HCT116 (cell line): ENCODE measurements around the gene GNA15. TPM values are rescaled to one million over a fixed set of nuclear protein-coding genes. Genes with fewer than 3 reads are reported as not detected.

Experiments used
- ATAC-seq: fragments of 200-7000 bp; cut with Tn5 transposase; 2 replicates; pipeline ENCODE4 v1.9.1; 2020; ENCODE audit warnings: mild to moderate bottlenecking, moderate library complexity
- BruUV-seq: library from RNA; stranded (reverse); fragments of 400-500 nt; replicated peaks from 2 replicates; lab custom pipeline; 2021; lab: Mats Ljungman, UMichigan
- CTCF ChIA-PET: fragments of 300-600 bp; sonication (Branson Sonifier 250); formaldehyde crosslinking; loops from one replicate; lab custom pipeline; 2021; ENCODE audit warnings: antibody characterized with exemption; lab: Charles Lee
- POLR2A ChIA-PET: fragments of 300-600, 350-600 bp; sonication (Branson Sonifier 250); formaldehyde crosslinking; loops from one replicate; lab custom pipeline; 2021; ENCODE audit warnings: antibody characterized with exemption; lab: Charles Lee
- RAD21 ChIA-PET, 2 experiments: fragments of 300-600 bp; sonication (Branson Sonifier 250); formaldehyde crosslinking; loops; one replicate each; lab custom pipeline; 2023; ENCODE audit warnings: low total read pairs in 2 of 2; ENCODE audit not compliant: uncharacterized antibody in 2 of 2, unreplicated experiment in 2 of 2, low non-redundant PET in 1 of 2; lab: Charles Lee
- DNase-seq: peaks from one replicate; pipeline ENCODE4 v3.0.0-alpha.2; 2010; ENCODE audit warnings: low read depth, low spot score
- H2AFZ ChIP-seq: fragments of 200-600 bp; shearing (Covaris generic), sonication (generic); 2 replicates; pipeline ENCODE4 v1.6.1; 2017; ENCODE audit warnings: low read depth, mixed run types, mixed read lengths, antibody characterized with exemption, low read length; ENCODE audit not compliant: poor library complexity, severe bottlenecking
- H3K27ac ChIP-seq: 2 replicates; pipeline ENCODE4 v1.5.1; 2012; ENCODE audit warnings: low read depth, low read length
- H3K27me3 ChIP-seq: fragments of 200-600 bp; sonication (generic); 2 replicates; pipeline ENCODE4 v1.6.1; 2016; ENCODE audit warnings: mixed run types, low read length, mixed read lengths; ENCODE audit not compliant: insufficient read depth
- H3K36me3 ChIP-seq, 2 experiments: fragments of 200-500 bp in 1 of 2; fragments of 200-600 bp in 1 of 2; sonication (Bioruptor generic) in 1 of 2; sonication (generic) in 1 of 2; 2 replicates each; pipeline versions ENCODE4 v1.5.1 to v1.6.1; 2014 to 2016; ENCODE audit warnings: low read length in 2 of 2, inconsistent platforms in 1 of 2, mixed read lengths in 1 of 2, mixed run types in 1 of 2; ENCODE audit not compliant: insufficient read depth in 2 of 2, control insufficient read depth in 1 of 2
- H3K4me1 ChIP-seq, 2 experiments: fragments of 200-600 bp in 1 of 2; sonication (generic) in 1 of 2; 2 replicates each; pipeline versions ENCODE4 v1.5.1 to v1.6.1; 2012 to 2017; ENCODE audit warnings: low read length in 2 of 2, inconsistent platforms in 1 of 2, mild to moderate bottlenecking in 1 of 2, mixed read lengths in 1 of 2, mixed run types in 1 of 2, moderate library complexity in 1 of 2; ENCODE audit not compliant: insufficient read depth in 2 of 2, control insufficient read depth in 1 of 2
- H3K4me2 ChIP-seq: fragments of 200-600 bp; sonication (generic); 2 replicates; pipeline ENCODE4 v1.6.1; 2017; ENCODE audit warnings: mixed run types, low read length, mixed read lengths
- H3K4me3 ChIP-seq, 2 experiments: fragments of 200-600 bp in 1 of 2; sonication (generic) in 1 of 2; replicated peaks in 1 of 2; 2 replicates each; pipeline ENCODE4 v1.5.1; 2011 to 2016; ENCODE audit warnings: low read length in 2 of 2, control low read depth in 1 of 2, low read depth in 1 of 2, mild to moderate bottlenecking in 1 of 2, mixed read lengths in 1 of 2, mixed run types in 1 of 2
- H3K79me2 ChIP-seq: fragments of 200-600 bp; sonication (generic); 2 replicates; pipeline ENCODE4 v1.6.1; 2017; ENCODE audit warnings: mild to moderate bottlenecking, mixed run types, low read length, moderate library complexity, mixed read lengths; ENCODE audit not compliant: insufficient read depth
- H3K9ac ChIP-seq: fragments of 200-600 bp; sonication (generic); 2 replicates; pipeline ENCODE4 v1.6.1; 2016; ENCODE audit warnings: low read length, mixed read lengths
- H3K9me2 ChIP-seq: fragments of 200-600 bp; sonication (generic), shearing (Covaris generic); 2 replicates; pipeline ENCODE4 v1.6.1; 2017; ENCODE audit warnings: mixed run types, mild to moderate bottlenecking, moderate library complexity; ENCODE audit not compliant: insufficient read depth
- H3K9me3 ChIP-seq, 2 experiments: fragments of 200-500 bp in 1 of 2; fragments of 200-600 bp in 1 of 2; sonication (Bioruptor generic) in 1 of 2; sonication (generic) in 1 of 2; 2 replicates each; pipeline ENCODE4 v1.6.1; 2014 to 2017; ENCODE audit warnings: low read length in 2 of 2, mixed read lengths in 2 of 2, inconsistent platforms in 1 of 2, low read depth in 1 of 2, mild to moderate bottlenecking in 1 of 2, mixed run types in 1 of 2, moderate library complexity in 1 of 2; ENCODE audit not compliant: control insufficient read depth in 1 of 2, insufficient read depth in 1 of 2
- H4K20me1 ChIP-seq: fragments of 200-600 bp; sonication (generic), shearing (Covaris generic); 2 replicates; pipeline ENCODE4 v1.6.1; 2017; ENCODE audit warnings: mixed run types, mild to moderate bottlenecking, moderate library complexity; ENCODE audit not compliant: insufficient read depth
- ATF3 ChIP-seq: IDR thresholded peaks from 2 replicates; pipeline ENCODE4 v1.6.1; 2012
- CBX3 ChIP-seq: IDR thresholded peaks from 2 replicates; pipeline ENCODE4 v1.6.1; 2012; ENCODE audit warnings: low read depth
- CEBPB ChIP-seq: IDR thresholded peaks from 2 replicates; pipeline ENCODE4 v1.6.1; 2012; ENCODE audit warnings: low read depth
- CTCF ChIP-seq, 3 experiments: fragments of 200-600 bp in 1 of 3; sonication (generic) in 1 of 3; IDR thresholded peaks in 2 of 3; conservative IDR thresholded peaks in 1 of 3; 2 replicates each; pipeline ENCODE4 v1.5.1; 2012 to 2017; ENCODE audit warnings: low read depth in 2 of 3, low read length in 2 of 3, antibody characterized with exemption in 1 of 3, borderline replicate concordance in 1 of 3, control low read depth in 1 of 3, mild to moderate bottlenecking in 1 of 3, mixed read lengths in 1 of 3, mixed run types in 1 of 3, moderate library complexity in 1 of 3; ENCODE audit not compliant: insufficient read depth in 1 of 3
- EGR1 ChIP-seq: IDR thresholded peaks from 2 replicates; pipeline ENCODE4 v1.6.1; 2012; ENCODE audit warnings: low read depth
- ELF1 ChIP-seq: IDR thresholded peaks from 2 replicates; pipeline ENCODE4 v1.6.1; 2012; ENCODE audit warnings: low read depth, borderline replicate concordance
- EZH2 ChIP-seq: fragments of 200-600 bp; sonication (generic); IDR thresholded peaks from 2 replicates; pipeline ENCODE4 v1.6.1; 2017; ENCODE audit warnings: antibody characterized with exemption, mixed run types
- FOSL1 ChIP-seq: IDR thresholded peaks from 2 replicates; pipeline ENCODE4 v1.6.1; 2012; ENCODE audit warnings: low read depth
- JUND ChIP-seq: IDR thresholded peaks from 2 replicates; pipeline ENCODE4 v1.6.1; 2012
- RAD21 ChIP-seq: IDR thresholded peaks from 2 replicates; pipeline ENCODE4 v1.6.1; 2012; ENCODE audit warnings: low read depth, mild to moderate bottlenecking
- REST ChIP-seq: IDR thresholded peaks from 2 replicates; pipeline ENCODE4 v1.6.1; 2012; ENCODE audit warnings: low read depth
- SIN3A ChIP-seq: IDR thresholded peaks from 2 replicates; pipeline ENCODE4 v1.6.1; 2012; ENCODE audit warnings: low read depth
- SP1 ChIP-seq: IDR thresholded peaks from 2 replicates; pipeline ENCODE4 v1.6.1; 2012; ENCODE audit warnings: low read depth
- SRF ChIP-seq: IDR thresholded peaks from 2 replicates; pipeline ENCODE4 v1.6.1; 2012; ENCODE audit warnings: low read depth
- TCF7L2 ChIP-seq: IDR thresholded peaks from 2 replicates; pipeline ENCODE4 v1.7.0; 2011; ENCODE audit warnings: borderline replicate concordance, inconsistent platforms; ENCODE audit not compliant: insufficient read depth, insufficient read length; ENCODE audit errors: extremely low read depth
- YY1 ChIP-seq: IDR thresholded peaks from 2 replicates; pipeline ENCODE4 v1.6.1; 2011; ENCODE audit warnings: low read length, low read depth, moderate library complexity, mild to moderate bottlenecking; ENCODE audit not compliant: insufficient replicate concordance; ENCODE audit errors: extremely low read depth
- ZFX ChIP-seq: fragments of 450-650 bp; IDR thresholded peaks from 2 replicates; pipeline ENCODE4 v1.6.1; 2017
- ZNF274 ChIP-seq: fragments of 200-500 bp; sonication (Bioruptor generic); IDR thresholded peaks from 2 replicates; pipeline ENCODE4 v1.6.1; 2014; ENCODE audit warnings: mild to moderate bottlenecking, low read depth, low read length, inconsistent platforms
- intact Hi-C: fragments of 100-400 bp; cut with micrococcal nuclease; formaldehyde crosslinking; loops from 2 replicates; pipeline ENCODE4 v1.10.0; 2022
- total RNA-seq: library from RNA; stranded (reverse); gene quantifications from one replicate; pipeline ENCODE4 v1.2.1, GENCODE V29; 2021; ENCODE audit not compliant: unreplicated experiment
- TF ChIP-seq, protein P1 (sequence below): IDR thresholded peaks from 2 replicates; pipeline ENCODE4 v1.6.1; 2011; ENCODE audit warnings: mild to moderate bottlenecking, low read length, moderate library complexity; ENCODE audit not compliant: insufficient replicate concordance; ENCODE audit errors: extremely low read depth

GNA15 gene
- total RNA-seq, 1 experiment from 2014 or later, result 1.5 TPM

DNA sequence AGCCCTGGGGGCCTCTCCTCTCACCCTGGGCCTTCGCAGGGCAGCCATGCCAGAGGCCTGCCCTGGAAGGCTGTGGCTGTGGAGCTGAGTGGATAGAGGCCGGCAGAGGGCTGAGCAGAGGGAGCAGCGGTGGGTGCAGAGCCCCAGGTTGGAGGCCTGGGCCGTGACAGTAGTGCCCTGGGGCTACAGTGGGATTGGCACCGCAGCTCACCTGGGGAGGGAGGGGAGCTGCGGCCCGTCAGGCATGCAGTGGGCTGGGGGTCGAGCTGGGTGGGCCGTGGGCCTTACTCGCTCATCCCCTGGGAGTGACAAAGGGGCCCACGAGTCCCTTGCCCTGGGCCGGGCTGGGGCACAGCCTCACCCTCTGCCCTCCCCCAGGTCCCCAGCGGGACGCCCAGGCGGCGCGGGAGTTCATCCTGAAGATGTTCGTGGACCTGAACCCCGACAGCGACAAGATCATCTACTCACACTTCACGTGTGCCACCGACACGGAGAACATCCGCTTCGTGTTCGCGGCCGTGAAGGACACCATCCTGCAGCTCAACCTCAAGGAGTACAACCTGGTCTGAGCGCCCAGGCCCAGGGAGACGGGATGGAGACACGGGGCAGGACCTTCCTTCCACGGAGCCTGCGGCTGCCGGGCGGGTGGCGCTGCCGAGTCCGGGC lies 15.1 kb upstream of the GNA15 start (continued):
- TF ChIP-seq, protein P1, sequence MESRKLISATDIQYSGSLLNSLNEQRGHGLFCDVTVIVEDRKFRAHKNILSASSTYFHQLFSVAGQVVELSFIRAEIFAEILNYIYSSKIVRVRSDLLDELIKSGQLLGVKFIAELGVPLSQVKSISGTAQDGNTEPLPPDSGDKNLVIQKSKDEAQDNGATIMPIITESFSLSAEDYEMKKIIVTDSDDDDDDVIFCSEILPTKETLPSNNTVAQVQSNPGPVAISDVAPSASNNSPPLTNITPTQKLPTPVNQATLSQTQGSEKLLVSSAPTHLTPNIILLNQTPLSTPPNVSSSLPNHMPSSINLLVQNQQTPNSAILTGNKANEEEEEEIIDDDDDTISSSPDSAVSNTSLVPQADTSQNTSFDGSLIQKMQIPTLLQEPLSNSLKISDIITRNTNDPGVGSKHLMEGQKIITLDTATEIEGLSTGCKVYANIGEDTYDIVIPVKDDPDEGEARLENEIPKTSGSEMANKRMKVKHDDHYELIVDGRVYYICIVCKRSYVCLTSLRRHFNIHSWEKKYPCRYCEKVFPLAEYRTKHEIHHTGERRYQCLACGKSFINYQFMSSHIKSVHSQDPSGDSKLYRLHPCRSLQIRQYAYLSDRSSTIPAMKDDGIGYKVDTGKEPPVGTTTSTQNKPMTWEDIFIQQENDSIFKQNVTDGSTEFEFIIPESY, result no peak
- TF ChIP-seq SRF (no peak), SIN3A (no peak)

DNA sequence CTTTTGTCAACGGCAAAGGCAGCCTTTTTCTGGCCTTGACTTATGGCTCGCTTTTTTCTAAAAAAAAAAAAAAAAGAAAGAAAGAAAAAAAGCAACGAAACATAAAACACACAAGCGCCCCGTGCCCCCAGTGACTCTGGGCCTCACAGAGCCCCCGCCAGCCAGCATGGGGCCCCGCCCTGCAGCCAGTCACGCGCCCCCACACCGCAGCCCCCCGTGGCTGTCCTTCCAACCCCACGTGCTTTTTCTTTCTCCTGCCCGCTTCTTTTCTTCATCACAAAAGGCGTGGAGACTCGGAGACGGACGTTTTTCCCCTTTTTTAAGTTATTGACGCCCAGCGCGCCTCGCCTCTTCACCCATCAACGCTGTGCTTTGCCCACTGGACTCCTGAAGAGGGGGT lies 14.4 kb upstream of the GNA15 start:
- Histone ChIP-seq H3K4me3 (no peak overlapping the region), H3K9me2 (no peaks in the 10 kb centered on the region), H3K27ac (no peak overlapping the region), H3K36me3 (no peaks in the 10 kb centered on the region; a peak in 1 of 4 replicates), H3K9ac (no peak overlapping the region), H3K79me2 (no peaks in the 10 kb centered on the region), H2AFZ (no peak overlapping the region), H3K9me3 (no peaks in the 10 kb centered on the region), H3K4me2 (no peak overlapping the region), H3K27me3 (no peaks in the 10 kb centered on the region), H4K20me1 (no peaks in the 10 kb centered on the region), H3K4me1 (peaks cover 0 to 3% of the 10 kb centered on the region in 2 experiments; a peak in 2 of 4 replicates)
- intact Hi-C loops, result no loop called here
- ChIA-PET POLR2A (no interaction called here), RAD21 (no interaction called here), CTCF (no interaction called here)
- no peak for ATAC-seq
- TSS peak; percentile 42 for BruUV-seq
- DNase-seq, result no peak
- TF ChIP-seq ATF3 (no peak), REST (no peak), ZFX (no peak), YY1 (no peak), ELF1 (no peak), CTCF (IDR thresholded peaks at IDR 0.05 in 2 of 3, conservative IDR thresholded peaks at IDR 0.05 in 1 of 3; ENCODE audit: borderline replicate concordance in 1 of 3, insufficient read depth in 1 of 3, low read depth in 2 of 3, low read length in 2 of 3) (no peak), TCF7L2 (no peak), CEBPB (no peak), SRF (no peak), SP1 (no peak), JUND (no peak), EZH2 (no peak), RAD21 (no peak), FOSL1 (no peak), CBX3 (no peak), ZNF274 (no peak), EGR1 (no peak)
